Measurements from ENCODE around the gene GADD45G. TPM values are rescaled to one million over a fixed set of nuclear protein-coding genes. Genes with fewer than 3 reads are reported as not detected.

The GADD45G gene
- total and polyA plus RNA-seq, 7 experiments from 2014 or later, result 0.51 to 18.7 (median 2.9) TPM; not detected in 1

DNA sequence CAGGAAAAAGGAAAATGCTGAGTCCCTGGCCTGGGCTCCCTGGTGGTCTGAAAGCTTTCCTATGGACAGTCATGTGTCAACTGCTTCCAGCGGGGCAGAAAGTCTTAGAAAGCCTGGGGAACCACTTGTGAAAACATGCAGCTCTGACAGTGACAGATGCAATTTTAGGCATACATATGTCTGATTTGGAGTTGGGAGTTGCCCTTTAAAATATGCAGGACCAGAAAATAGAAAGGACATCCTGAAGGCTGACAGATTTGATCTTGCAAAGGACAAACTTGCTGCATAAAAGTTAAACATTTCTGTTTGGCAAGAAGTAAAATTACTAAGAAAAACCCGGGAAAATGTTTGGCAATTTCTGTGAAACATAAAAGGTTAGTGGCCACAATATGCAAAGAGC is 23.8 kb downstream of the GADD45G start:
- H3K27ac Mint-ChIP-seq, result peak overlapping the region in 1 of 9 donors; percentile 5
- peaks cover 0 to 32% (median 0%) of the 10 kb centered on the region in 5 donors for H3K27me3 Mint-ChIP-seq
- Histone ChIP-seq H3K9me3 (ENCODE audit: control insufficient read depth in 2 of 3, low read length in 3 of 3) (no peaks in the 10 kb centered on the region), H3K4me1 (ENCODE audit: control insufficient read depth in 2 of 2, insufficient read depth in 2 of 2, low read length in 2 of 2) (no peaks in the 10 kb centered on the region), H3K27me3 (ENCODE audit: control insufficient read depth in 2 of 2, insufficient read depth in 2 of 2, low read length in 2 of 2) (no peaks in the 10 kb centered on the region), H3K4me3 (ENCODE audit: low read length) (no peak overlapping the region), H3K27ac (ENCODE audit: low read depth, low read length) (no peak overlapping the region), H3K36me3 (ENCODE audit: control insufficient read depth in 2 of 3, insufficient read depth in 3 of 3, low read length in 3 of 3) (no peaks in the 10 kb centered on the region)
- CTCF ChIA-PET, result no interaction called here
- ATAC-seq (no peak), DNase-seq (no peak)
- intact Hi-C loops (cut with micrococcal nuclease), result no loop called here
- no peaks in the 10 kb centered on the region for H3K36me3 Mint-ChIP-seq
- POLR2A ChIA-PET, result no interaction called here
- peaks cover 0 to 3% (median 0%) of the 10 kb centered on the region in 7 donors for H3K4me1 Mint-ChIP-seq
- H3K9me3 Mint-ChIP-seq, result no peaks in the 10 kb centered on the region
- H3K4me3 Mint-ChIP-seq, result no peak overlapping the region

DNA sequence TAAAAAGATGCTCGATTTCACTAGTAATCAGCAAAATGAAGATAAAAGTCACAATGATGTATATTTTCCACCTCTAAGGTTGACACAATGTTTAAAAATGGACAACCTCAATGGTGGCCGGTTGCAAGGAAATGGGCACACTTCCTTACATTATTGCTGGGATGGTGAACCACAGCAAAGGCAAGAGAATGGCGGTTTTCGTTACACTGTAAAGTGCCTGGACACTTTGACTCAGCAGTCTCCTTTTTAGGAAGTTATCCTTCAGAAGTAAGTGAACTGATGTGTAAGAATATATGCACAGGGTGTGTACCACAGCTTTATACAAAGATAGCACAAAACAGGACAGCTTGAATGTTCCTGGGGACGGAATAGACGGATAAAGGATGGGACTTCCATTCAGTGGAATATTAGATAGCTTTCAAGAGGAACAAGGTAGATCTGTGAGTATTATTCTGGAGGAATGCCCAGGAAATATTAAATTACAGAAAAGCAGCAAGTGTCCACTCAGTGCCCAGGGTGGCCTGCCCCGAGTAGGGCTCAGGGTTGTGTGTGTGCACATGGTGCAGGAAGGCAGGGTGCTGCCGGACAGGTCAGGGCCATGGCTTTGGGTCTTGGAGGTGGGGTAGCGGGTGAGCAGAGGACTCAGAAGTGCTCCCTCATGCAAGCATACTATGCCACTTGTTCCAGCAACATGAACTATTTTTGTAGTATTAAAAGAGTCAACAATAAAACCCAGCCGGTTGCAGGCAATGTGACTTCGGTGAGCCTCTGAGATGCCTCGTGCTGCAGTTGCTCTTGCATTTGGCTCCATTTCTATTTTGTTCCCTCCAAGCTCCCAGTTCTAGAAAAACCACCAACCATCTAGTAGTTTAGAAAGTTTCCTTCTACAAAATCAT is 24.5 kb downstream of the GADD45G start:
- no peaks in the 10 kb centered on the region for H3K36me3 Mint-ChIP-seq
- Histone ChIP-seq H3K9me3 (ENCODE audit: control insufficient read depth in 2 of 3, low read length in 3 of 3) (no peaks in the 10 kb centered on the region), H3K27me3 (ENCODE audit: control insufficient read depth in 2 of 2, insufficient read depth in 2 of 2, low read length in 2 of 2) (no peaks in the 10 kb centered on the region), H3K4me3 (ENCODE audit: low read length) (no peak overlapping the region), H3K27ac (ENCODE audit: low read depth, low read length) (no peak overlapping the region), H3K36me3 (ENCODE audit: control insufficient read depth in 2 of 3, insufficient read depth in 3 of 3, low read length in 3 of 3) (no peaks in the 10 kb centered on the region), H3K4me1 (ENCODE audit: control insufficient read depth in 2 of 2, insufficient read depth in 2 of 2, low read length in 2 of 2) (no peaks in the 10 kb centered on the region)
- H3K27ac Mint-ChIP-seq, result no peak overlapping the region
- DNase-seq (no peak), ATAC-seq (no peak)
- intact Hi-C loops (cut with micrococcal nuclease), result no loop called here
- H3K4me1 Mint-ChIP-seq, result peaks cover 0 to 3% (median 0%) of the 10 kb centered on the region in 7 donors
- peaks cover 0 to 33% (median 0%) of the 10 kb centered on the region in 5 donors for H3K27me3 Mint-ChIP-seq
- ChIA-PET CTCF (no interaction called here), POLR2A (no interaction called here)
- no peak overlapping the region for H3K4me3 Mint-ChIP-seq
- H3K9me3 Mint-ChIP-seq, result no peaks in the 10 kb centered on the region

DNA sequence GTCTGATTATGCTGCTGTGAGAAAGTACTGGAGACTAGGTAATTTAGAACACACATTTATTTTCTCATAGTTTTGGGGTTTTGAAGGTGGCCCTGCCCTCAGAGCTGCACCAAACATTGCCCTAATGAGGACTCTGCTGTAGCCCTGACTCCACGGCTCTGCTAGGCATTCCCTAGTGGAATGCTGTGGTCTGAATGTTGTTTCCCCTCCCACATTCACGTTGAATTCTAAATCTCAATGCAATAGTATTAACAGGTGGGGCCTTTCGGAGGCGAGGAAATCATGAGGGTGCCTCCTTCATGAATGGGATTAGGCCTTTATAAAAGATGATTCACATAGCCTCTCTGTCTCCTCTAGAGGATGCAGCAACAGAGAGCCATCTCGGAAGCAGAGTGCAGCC is 25.7 kb downstream of the GADD45G start:
- H3K4me3 Mint-ChIP-seq, result no peak overlapping the region
- intact Hi-C loops (cut with micrococcal nuclease), result no loop called here
- H3K9me3 Mint-ChIP-seq, result peaks cover 0 to 1% (median 0%) of the 10 kb centered on the region in 11 donors
- H3K4me3 ChIP-seq (ENCODE audit: low read length), result no peak overlapping the region
- peaks cover 0 to 28% (median 0%) of the 10 kb centered on the region in 5 donors for H3K27me3 Mint-ChIP-seq
- H3K27ac ChIP-seq (ENCODE audit: low read depth, low read length), result no peak overlapping the region
- H3K27ac Mint-ChIP-seq, result no peak overlapping the region
- no peaks in the 10 kb centered on the region for H3K4me1 ChIP-seq (ENCODE audit: control insufficient read depth in 2 of 2, insufficient read depth in 2 of 2, low read length in 2 of 2)
- CTCF ChIA-PET, result no interaction called here
- no peaks in the 10 kb centered on the region for H3K27me3 ChIP-seq (ENCODE audit: control insufficient read depth in 2 of 2, insufficient read depth in 2 of 2, low read length in 2 of 2)
- no peaks in the 10 kb centered on the region for H3K9me3 ChIP-seq (ENCODE audit: control insufficient read depth in 2 of 3, low read length in 3 of 3)
- POLR2A ChIA-PET, result no interaction called here
- DNase-seq, result no peak
- no peaks in the 10 kb centered on the region for H3K36me3 ChIP-seq (ENCODE audit: control insufficient read depth in 2 of 3, insufficient read depth in 3 of 3, low read length in 3 of 3)
- no peak for ATAC-seq
- no peaks in the 10 kb centered on the region for H3K36me3 Mint-ChIP-seq
- peaks cover 0 to 6% (median 0%) of the 10 kb centered on the region in 7 donors for H3K4me1 Mint-ChIP-seq

DNA sequence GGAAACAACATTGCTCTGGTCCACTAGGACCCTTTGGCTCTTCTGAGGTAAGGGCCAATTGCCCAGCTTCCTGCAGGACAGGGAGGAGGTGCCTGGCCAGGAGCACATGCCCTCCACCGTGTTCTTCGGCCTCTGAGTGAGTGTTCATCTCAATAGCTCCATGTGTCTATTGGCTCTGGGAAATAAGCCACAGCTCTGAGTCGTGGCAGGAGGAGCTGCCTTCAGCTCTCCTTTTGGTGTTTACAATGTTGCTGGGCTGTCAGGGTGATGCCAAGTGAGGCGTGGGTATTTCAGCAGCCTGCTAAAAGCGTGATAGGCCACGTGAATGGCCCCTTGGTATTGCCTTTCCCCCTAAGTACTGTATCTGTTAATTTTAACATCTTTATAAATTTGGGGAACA is 26.6 kb downstream of the GADD45G start:
- Histone ChIP-seq H3K27ac (ENCODE audit: low read depth, low read length) (no peak overlapping the region), H3K36me3 (ENCODE audit: control insufficient read depth in 2 of 3, insufficient read depth in 3 of 3, low read length in 3 of 3) (no peaks in the 10 kb centered on the region), H3K4me1 (ENCODE audit: control insufficient read depth in 2 of 2, insufficient read depth in 2 of 2, low read length in 2 of 2) (no peaks in the 10 kb centered on the region), H3K4me3 (ENCODE audit: low read length) (no peak overlapping the region), H3K9me3 (ENCODE audit: control insufficient read depth in 2 of 3, low read length in 3 of 3) (no peaks in the 10 kb centered on the region), H3K27me3 (ENCODE audit: control insufficient read depth in 2 of 2, insufficient read depth in 2 of 2, low read length in 2 of 2) (no peaks in the 10 kb centered on the region)
- peak overlapping the region in 1 of 9 donors; percentile 9 for H3K27ac Mint-ChIP-seq
- DNase-seq (no peak), ATAC-seq (no peak)
- H3K9me3 Mint-ChIP-seq, result peaks cover 0 to 1% (median 0%) of the 10 kb centered on the region in 11 donors
- no peak overlapping the region for H3K4me3 Mint-ChIP-seq
- CTCF ChIA-PET, result interaction anchor here (0.7 kb wide), 1 partner anchor 350 kb away, joined by 3 read pairs; no protein-coding TSS in a partner anchor
- POLR2A ChIA-PET, result no interaction called here
- H3K36me3 Mint-ChIP-seq, result no peaks in the 10 kb centered on the region
- intact Hi-C loops (cut with micrococcal nuclease), result no loop called here
- peaks cover 0 to 28% (median 0%) of the 10 kb centered on the region in 5 donors for H3K27me3 Mint-ChIP-seq
- peaks cover 0 to 6% (median 0%) of the 10 kb centered on the region in 7 donors for H3K4me1 Mint-ChIP-seq

DNA sequence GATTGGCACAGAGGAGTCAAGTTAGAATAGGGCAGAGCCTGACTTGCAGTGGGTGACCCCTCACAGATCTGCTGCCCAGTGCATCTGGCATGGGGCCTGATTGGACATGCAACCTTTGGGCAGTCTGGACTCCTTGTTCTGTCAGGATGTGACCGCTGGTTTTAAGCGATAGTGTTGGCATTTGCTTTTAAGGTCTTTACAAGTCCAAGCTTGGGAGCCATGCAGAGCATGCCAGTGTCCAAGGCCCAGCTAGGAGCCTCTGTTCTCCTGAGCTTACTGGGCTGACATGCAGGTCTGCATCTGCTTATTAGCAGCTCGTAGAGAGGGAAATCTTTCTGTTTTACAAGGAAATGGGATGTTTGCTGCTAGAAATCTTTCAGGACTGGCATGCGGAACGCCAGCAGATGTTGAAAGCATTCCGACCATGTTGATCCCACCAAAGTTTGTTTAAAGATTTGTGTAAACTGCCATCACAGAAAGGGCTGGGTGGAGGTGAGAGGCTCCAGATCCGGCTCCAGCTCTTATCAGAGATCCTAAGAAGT is 27.5 kb downstream of the GADD45G start:
- no peak overlapping the region for H3K4me3 Mint-ChIP-seq
- H3K27me3 ChIP-seq (ENCODE audit: control insufficient read depth in 2 of 2, insufficient read depth in 2 of 2, low read length in 2 of 2), result no peaks in the 10 kb centered on the region
- peaks cover 0 to 6% (median 0%) of the 10 kb centered on the region in 7 donors for H3K4me1 Mint-ChIP-seq
- CTCF ChIA-PET, result interaction anchor here (0.6 kb wide), 1 partner anchor 434 kb away, joined by 4 read pairs; no protein-coding TSS in a partner anchor
- H3K27ac ChIP-seq (ENCODE audit: low read depth, low read length), result no peak overlapping the region
- ATAC-seq (no peak), DNase-seq (no peak)
- H3K9me3 Mint-ChIP-seq, result peaks cover 0 to 1% (median 0%) of the 10 kb centered on the region in 11 donors
- H3K4me3 ChIP-seq (ENCODE audit: low read length), result no peak overlapping the region
- H3K27me3 Mint-ChIP-seq, result peaks cover 0 to 19% (median 0%) of the 10 kb centered on the region in 5 donors
- H3K27ac Mint-ChIP-seq, result no peak overlapping the region
- no peaks in the 10 kb centered on the region for H3K9me3 ChIP-seq (ENCODE audit: control insufficient read depth in 2 of 3, low read length in 3 of 3)
- intact Hi-C loops (cut with micrococcal nuclease), result no loop called here
- H3K36me3 Mint-ChIP-seq, result no peaks in the 10 kb centered on the region
- POLR2A ChIA-PET, result no interaction called here
- no peaks in the 10 kb centered on the region for H3K36me3 ChIP-seq (ENCODE audit: control insufficient read depth in 2 of 3, insufficient read depth in 3 of 3, low read length in 3 of 3)
- H3K4me1 ChIP-seq (ENCODE audit: control insufficient read depth in 2 of 2, insufficient read depth in 2 of 2, low read length in 2 of 2), result no peaks in the 10 kb centered on the region

DNA sequence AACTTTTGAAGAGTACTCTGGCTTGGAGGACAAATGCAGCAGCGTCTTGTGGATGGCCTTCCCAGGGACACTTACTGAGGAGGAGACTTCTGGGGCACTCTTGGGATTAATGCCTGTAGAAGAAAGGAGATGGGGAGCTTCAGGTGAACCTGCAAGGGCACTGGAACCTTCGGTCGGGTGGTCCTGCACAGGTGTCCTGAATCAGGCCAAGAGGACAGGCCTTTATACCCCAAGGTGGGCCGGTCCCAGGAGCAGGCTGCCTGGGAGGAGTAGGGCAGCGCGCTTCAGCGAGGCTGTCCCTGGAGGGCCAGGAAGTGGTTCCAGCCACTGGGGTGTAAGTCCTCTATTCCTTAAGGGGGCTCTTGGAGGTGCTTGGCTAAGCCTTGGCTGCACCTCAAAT is 27.9 kb downstream of the GADD45G start:
- Histone ChIP-seq H3K27me3 (ENCODE audit: control insufficient read depth in 2 of 2, insufficient read depth in 2 of 2, low read length in 2 of 2) (no peaks in the 10 kb centered on the region), H3K36me3 (ENCODE audit: control insufficient read depth in 2 of 3, insufficient read depth in 3 of 3, low read length in 3 of 3) (no peaks in the 10 kb centered on the region), H3K27ac (ENCODE audit: low read depth, low read length) (no peak overlapping the region), H3K9me3 (ENCODE audit: control insufficient read depth in 2 of 3, low read length in 3 of 3) (no peaks in the 10 kb centered on the region), H3K4me3 (ENCODE audit: low read length) (no peak overlapping the region), H3K4me1 (ENCODE audit: control insufficient read depth in 2 of 2, insufficient read depth in 2 of 2, low read length in 2 of 2) (no peaks in the 10 kb centered on the region)
- no peak for ATAC-seq
- Mint-ChIP-seq H3K27ac (no peak overlapping the region), H3K36me3 (no peaks in the 10 kb centered on the region), H3K9me3 (peaks cover 0 to 1% (median 0%) of the 10 kb centered on the region in 11 donors), H3K4me1 (peaks cover 0 to 6% (median 0%) of the 10 kb centered on the region in 7 donors), H3K4me3 (no peak overlapping the region), H3K27me3 (peaks cover 0 to 18% (median 0%) of the 10 kb centered on the region in 5 donors)
- no peak for DNase-seq
- intact Hi-C loops (cut with micrococcal nuclease), result no loop called here
- POLR2A ChIA-PET, result no interaction called here
- CTCF ChIA-PET, result interaction anchor here (0.6 kb wide), 1 partner anchor 433 kb away, joined by 4 read pairs; no protein-coding TSS in a partner anchor
